Central memory CD4-positive, alpha-beta T cell (primary cell): Measurements from ENCODE around the gene KLK3.
"Not testable (repeated sequence)": the region's sequence is repeated elsewhere in the genome, so short reads cannot be mapped to it uniquely, and the experiment has no call there.

Source experiments
- DNase-seq: peaks from one replicate; pipeline ENCODE4 v3.0.0; 2022

Gene KLK3

DNA sequence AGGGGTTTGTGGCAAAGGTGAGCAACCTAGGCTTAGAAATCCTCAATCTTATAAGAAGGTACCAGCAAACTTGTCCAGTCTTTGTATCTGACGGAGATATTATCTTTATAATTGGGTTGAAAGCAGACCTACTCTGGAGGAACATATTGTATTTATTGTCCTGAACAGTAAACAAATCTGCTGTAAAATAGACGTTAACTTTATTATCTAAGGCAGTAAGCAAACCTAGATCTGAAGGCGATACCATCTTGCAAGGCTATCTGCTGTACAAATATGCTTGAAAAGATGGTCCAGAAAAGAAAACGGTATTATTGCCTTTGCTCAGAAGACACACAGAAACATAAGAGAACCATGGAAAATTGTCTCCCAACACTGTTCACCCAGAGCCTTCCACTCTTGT, 14.8 kb downstream of the KLK3 start:
- DNase-seq = no peak

DNA sequence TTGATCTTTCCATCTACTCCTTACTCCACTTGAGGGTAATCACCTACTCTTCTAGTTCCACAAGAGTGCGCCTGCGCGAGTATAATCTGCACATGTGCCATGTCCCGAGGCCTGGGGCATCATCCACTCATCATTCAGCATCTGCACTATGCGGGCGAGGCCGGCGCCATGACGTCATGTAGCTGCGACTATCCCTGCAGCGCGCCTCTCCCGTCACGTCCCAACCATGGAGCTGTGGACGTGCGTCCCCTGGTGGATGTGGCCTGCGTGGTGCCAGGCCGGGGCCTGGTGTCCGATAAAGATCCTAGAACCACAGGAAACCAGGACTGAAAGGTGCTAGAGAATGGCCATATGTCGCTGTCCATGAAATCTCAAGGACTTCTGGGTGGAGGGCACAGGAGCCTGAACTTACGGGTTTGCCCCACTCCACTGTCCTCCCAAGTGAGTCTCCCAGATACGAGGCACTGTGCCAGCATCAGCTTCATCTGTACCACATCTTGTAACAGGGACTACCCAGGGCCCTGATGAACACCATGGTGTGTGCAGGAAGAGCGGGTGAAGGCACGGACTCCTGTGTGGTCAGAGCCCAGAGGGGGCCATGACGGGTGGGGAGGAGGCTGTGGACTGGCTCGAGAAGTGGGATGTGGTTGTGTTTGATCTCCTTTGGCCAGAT, 15.8 kb downstream of the KLK3 start:
- no peak for DNase-seq

DNA sequence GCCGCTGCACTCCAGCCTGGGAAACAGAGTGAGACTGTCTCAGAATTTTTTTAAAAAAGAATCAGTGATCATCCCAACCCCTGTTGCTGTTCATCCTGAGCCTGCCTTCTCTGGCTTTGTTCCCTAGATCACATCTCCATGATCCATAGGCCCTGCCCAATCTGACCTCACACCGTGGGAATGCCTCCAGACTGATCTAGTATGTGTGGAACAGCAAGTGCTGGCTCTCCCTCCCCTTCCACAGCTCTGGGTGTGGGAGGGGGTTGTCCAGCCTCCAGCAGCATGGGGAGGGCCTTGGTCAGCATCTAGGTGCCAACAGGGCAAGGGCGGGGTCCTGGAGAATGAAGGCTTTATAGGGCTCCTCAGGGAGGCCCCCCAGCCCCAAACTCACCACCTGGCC, 18.3 kb downstream of the KLK3 start, which contains the start of gene KLK2:
KLK2 (plus strand) TSS at position 384 of the 400 bp plus-strand sequence. CDS start 35 bp downstream, outside the sequence.
- DNase-seq = no peak

DNA sequence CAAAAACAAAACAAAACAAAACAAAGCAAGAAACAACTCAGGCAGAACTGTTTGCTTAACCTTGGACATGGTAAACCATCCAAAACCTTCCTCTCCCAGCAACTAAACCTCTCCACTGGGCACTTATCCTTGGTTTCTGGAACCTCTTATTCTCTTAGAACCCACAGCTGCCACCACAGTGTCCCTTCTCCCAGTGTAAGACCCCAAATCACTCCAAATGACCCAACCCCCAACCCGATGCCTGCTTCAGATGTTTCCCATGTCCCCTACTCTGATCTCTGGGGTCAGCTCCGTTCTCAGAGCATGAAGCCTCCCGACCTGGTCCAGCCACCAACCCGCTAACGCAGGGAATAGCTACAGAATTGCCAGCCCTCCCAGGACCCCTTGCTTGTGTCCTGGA, 19.5 kb downstream of the KLK3 start:
- DNase-seq = no peak

DNA sequence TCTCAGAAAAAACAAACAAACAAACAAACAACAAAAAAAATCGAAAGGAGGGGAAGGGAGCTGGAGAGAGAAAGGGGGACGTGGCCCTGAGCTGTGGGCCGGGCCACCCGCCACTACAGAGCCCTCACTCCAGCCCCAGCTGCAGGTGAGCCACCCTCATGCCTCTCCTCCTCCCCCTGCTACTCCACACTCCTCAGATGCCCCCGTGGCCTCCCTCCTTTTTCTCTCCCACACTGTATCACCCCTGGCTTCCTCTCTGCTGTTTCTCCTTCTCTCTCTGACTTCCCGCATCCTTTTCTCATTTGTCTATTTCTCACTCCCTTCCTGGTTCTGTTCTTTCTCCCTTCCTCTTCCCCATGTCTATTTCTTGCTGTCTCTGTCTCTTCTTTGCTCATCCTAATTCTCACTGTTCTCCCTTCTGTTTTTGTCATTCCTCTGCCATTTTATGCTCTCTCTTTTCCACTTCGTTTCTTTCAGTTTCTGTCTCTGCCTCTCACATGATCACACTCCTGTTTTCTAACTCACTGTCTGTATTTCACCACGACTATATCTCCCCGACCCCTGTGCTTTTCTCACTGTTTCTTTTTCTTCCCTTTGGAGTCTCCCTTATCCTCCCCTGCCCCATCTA, 21.2 kb downstream of the KLK3 start:
- no peak for DNase-seq

DNA sequence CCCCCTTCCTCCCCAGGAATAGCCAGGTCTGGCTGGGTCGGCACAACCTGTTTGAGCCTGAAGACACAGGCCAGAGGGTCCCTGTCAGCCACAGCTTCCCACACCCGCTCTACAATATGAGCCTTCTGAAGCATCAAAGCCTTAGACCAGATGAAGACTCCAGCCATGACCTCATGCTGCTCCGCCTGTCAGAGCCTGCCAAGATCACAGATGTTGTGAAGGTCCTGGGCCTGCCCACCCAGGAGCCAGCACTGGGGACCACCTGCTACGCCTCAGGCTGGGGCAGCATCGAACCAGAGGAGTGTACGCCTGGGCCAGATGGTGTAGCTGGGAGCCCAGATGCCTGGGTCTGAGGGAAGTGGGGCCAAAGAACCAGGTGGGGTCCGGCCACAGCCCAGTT, 21.7 kb downstream of the KLK3 start:
- DNase-seq = no peak

DNA sequence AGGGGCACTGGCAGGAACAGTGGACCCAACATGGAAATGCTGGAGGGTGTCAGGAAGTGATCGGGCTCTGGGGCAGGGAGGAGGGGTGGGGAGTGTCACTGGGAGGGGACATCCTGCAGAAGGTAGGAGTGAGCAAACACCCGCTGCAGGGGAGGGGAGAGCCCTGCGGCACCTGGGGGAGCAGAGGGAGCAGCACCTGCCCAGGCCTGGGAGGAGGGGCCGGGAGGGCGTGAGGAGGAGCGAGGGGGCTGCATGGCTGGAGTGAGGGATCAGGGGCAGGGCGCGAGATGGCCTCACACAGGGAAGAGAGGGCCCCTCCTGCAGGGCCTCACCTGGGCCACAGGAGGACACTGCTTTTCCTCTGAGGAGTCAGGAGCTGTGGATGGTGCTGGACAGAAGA, 22.6 kb downstream of the KLK3 start:
- no peak for DNase-seq

DNA sequence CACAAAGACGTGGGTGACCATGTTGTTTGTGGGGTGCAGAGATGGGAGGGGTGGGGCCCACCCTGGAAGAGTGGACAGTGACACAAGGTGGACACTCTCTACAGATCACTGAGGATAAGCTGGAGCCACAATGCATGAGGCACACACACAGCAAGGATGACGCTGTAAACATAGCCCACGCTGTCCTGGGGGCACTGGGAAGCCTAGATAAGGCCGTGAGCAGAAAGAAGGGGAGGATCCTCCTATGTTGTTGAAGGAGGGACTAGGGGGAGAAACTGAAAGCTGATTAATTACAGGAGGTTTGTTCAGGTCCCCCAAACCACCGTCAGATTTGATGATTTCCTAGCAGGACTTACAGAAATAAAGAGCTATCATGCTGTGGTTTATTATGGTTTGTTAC, 24.1 kb downstream of the KLK3 start:
- DNase-seq = no peak

DNA sequence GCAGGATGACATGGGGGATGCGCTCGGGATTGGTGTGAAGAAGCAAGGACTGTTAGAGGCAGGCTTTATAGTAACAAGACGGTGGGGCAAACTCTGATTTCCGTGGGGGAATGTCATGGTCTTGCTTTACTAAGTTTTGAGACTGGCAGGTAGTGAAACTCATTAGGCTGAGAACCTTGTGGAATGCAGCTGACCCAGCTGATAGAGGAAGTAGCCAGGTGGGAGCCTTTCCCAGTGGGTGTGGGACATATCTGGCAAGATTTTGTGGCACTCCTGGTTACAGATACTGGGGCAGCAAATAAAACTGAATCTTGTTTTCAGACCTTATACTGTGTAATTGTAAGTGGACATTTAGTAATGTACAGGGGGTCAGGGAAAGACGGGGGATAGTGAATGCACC, 25.5 kb downstream of the KLK3 start:
- DNase-seq = no peak

DNA sequence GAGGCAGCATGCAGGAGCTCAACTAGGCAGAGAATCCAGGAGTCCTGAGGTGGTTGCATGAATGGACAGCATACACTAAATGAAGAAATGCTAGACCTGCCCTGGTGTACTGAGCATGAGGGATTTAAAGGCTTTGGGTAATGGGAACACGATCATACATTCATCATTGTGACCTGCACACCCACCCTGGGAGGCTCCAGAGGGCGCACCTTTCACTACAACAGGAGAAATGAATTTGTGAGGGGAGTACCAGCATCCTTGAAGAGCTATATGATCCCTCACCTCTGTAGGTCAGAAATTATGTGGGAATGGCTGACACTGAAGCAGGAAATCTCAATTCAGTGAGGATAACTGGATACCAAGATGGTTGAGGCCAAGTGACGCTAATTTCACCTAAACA, 27.5 kb downstream of the KLK3 start:
- no peak for DNase-seq

DNA sequence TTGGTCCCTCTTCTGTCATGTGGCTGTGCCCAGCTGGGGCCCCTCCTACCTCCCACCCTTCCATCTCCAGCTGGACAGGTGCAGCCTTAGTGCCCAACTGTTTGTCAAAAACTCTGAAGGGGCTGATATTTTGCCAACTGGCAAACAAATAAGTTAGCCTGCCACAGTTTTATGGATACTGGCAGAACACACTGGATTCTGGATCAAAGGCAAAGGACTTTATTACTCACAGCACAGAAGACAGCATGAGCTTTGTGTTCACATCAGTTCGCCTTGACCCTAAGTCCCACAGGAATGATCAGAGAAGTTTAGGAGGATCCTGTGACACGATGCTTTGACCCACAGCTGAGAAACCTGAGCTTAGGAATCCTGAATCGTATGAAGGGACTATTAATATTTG, 34.9 kb downstream of the KLK3 start:
- DNase-seq = no peak

DNA sequence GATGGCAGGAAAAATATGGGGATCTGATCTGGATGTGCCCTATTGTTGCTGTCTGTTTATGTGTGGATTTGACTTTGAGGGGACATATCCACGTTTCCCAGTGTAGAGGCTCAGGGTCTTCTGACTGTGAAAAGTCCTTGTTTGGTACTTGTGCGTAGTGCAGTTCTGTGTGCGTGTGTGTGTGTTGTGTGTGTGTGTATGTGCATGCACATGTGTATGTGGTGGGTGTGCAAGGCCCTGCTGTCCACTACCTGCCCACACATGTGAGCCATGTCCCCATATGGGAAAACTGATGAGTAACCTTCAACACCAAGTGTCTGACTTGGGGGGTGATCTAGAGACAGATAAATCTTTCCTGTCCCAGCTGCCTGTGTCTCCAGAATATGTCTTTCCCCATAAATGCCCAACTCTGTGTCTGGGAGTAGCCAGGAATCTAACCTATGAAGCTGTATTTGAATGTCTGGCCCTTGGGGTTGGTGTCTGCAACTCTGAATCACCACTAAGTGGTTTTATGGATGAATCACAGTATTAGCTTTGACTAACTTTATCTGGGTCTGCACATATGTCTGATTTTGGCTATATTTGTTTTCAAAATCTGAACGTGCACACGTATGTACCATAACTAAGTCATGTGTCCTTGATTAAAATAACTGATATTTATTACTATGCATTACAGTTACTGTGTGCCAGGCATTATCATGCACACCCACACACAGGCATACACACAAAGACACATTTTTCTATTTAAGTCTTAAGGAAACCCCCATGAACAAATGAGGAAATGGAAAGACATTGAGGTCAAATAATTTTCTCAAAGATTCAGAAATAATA, 35.9 kb downstream of the KLK3 start:
- DNase-seq = no peak

DNA sequence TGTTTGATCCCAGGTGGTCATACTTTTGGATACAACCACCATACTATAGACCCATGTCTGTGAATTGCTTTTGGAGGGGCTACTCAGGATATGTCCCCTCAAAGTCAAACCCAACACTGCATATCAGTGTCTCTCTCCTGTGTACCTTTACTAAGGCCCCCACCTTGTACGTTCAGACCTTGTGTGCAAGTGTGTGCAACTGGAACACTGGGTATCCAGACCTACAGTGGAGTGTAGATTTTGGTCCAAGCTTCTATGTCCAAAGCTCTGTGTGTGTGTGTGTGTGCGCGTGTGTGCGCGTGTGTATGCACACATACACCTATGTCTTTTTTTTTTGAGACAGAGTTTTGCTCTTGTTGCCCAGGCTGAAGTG, 36.5 kb downstream of the KLK3 start:
- DNase-seq = no peak

DNA sequence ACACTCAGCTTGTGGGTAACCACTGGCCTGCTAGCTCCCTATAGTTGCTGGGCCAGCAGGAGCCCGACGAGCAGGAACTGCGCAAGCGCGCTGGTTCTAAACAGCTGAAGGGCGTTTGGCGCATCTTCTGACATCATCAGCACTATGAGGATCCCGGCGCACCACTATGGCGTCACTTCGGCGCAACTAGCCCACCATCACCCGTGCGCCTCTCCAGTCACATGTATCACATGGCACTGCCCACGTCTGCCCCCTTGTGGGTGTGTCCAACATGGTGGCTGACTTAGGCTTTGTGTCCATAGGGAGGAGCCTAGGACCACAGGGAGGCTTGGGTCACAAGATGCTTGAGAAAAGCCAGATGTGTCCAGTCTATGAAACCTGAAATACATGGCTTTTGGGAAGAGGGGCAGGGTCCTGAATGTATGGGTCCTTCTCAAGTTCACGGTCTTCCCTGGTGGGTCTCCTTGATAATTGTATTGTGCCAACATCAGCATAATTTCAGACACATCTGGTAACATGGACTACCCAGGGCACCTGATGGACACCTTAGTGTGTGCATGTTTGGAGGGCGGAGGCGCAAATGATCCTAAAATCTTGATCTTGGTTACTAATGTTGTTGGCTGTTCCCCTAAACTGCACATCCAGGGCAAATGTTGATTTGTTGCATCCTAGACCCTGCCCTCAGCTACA, 38.5 kb downstream of the KLK3 start:
- no peak for DNase-seq

DNA sequence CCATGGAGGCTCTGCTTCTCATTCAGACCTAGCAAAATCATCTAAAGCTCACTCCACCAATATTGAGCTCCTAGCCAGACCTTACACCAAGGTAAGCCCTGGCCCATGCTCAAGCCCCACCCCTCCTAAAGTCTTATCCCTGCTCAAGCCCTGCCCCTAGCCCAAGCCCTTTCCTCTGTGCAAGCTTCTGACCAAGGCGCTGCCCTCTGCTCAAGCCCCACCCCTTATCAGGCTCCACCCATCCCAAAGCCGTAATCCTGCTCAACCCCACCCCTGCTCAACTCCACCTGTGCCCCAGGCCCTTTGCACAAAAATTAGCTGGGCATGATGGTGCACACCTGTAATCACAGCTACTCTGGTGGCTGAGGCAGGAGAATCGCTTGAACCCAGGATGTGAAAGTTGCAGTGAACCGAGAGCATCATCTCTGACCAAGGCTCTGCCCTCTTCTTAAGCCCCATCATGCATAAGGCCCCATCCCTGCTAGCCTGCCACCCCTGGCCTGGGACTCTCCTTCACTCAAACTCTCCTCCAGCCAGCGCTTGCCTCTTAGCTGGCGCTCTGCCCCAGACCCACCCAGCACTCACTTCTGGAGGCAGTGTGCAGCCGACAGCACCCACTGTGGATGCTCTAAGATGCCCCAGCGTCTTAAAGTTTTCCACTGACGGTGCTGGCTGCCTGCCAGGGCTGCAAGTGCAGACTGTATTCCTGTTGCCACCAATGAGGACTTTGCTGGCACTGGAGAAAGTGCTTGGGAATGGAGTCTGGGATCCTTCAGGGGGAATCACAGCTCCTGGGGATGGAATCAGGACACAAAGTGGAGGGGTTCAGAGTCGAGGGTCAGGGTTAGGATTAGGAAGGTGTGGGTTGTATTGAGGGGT, 40.0 kb downstream of the KLK3 start:
- no peak for DNase-seq

DNA sequence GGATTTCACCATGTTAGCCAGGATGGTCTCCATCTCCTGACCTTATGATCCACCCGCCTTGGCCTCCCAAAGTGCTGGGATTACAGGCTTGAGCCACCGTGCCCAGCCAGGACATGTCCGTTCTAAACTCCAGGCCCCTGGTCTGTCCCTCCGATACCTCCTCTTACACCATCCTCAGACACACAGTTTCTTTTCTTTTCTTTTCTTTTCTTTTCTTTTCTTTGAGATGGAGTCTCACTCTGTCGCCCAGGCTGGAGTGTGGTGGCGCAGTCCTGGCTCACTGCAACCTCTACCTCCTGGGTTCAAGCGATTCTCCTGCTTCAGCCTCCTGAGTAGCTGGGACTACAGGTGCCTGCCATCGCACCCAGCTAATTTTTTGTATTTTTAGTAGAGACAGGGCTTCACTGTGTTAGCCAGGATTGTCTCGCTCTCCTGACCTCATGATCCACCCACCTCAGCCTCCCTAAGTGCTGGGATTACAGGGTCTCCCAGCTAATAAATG, 41.4 kb downstream of the KLK3 start:
- not testable (repeated sequence) for DNase-seq

DNA sequence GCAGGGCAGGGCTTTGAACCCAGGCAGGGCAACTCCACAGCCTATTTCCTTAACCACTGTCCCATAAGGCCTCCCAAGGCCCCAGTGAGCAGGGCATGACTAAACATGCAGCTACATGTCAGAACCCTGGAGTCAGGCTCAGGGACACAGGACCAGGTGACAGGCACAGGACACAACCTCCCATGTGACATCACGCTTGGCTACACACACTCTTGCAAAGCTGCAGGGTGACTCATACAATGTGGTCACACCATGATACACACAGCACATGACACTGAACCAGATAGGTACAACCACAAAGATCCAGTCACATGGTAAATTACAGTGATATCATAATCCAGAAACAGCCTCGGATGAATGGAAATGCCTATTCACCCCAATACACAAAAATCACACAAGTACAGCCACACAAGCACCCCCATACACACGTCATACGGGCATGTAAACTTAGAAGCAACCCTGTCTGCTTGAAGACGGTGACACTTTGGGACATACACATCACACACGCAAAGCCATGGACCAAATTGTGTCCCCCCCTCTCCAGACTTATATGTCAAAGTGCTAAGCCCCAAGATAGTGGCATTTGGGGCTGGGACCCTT, 42.0 kb downstream of the KLK3 start:
- no peak for DNase-seq

DNA sequence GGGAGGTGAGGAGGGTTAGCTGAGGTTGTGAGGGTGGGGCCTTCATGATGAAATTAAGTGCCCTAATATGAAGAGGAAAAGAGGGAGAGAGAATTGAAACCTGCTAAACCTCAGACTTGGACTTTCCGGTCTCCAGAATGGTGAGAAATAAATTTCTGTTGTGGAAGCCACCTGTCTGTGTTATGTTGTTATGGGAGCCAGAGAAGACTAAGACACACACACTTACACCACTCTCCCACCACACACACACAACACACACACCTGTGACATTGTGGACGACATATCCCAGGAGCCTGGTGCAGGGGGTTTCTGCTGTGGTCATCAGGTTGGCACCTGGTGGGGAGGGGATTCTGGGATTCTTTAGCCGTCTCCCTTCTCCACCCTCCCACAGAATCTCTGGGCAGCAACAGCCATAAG, 42.5 kb downstream of the KLK3 start:
- DNase-seq = no peak

DNA sequence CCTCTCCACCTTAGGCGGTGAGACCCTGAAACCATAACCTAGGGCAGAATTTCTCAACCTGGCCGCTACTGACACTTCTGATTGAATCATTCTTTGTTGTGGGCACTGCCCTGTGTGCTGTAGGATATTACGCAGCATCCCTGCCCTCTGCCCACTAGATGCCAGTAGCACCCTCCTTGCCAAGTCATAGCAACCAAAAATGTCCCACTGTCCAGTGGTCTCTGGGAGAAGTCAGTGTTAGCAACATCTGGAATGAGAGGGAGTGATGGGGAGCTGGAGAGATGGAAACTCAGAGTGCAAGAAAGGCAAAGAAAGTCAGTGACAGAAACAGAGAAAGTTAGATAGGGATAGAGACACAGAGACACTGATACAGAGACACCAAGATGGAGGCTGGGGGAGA, 42.9 kb downstream of the KLK3 start:
- DNase-seq = no peak

DNA sequence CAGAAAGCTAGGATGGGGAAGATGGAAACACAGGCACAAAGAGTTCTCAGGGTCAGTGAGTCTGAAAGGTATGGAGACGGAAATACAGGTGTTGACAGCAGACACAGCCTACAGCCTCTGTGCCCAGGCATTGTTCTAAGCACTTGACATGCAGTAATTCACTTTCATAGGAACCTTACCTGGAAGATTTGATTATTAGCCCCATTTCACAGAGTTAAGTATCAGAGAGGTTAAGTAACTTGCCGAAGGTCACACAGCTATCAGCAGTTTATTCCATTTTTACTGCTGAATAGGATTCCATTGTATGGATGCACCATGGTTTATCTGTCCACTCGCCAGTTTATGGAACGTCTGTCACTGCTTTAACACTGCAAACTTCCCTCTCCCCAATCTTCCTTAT, 43.3 kb downstream of the KLK3 start:
- no peak for DNase-seq

DNA sequence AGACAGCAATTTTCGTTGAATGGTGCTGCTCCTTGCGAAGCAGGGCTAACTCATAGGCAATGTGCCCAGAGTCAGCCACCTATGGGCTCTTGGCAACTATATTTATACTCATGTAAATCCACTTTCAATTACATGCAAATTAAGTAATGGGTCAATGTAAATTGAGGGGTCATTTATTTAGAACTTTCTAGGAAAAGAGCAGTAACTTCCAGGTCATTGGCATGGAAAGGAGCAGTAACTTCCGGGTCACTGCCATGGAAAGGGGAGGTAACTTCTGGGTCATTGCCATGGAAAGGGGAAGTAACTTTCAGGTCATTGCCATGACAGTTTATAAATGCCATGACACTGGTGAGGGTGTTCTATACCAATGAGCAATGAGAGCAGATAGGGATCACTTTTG, 44.9 kb downstream of the KLK3 start:
- no peak for DNase-seq

DNA sequence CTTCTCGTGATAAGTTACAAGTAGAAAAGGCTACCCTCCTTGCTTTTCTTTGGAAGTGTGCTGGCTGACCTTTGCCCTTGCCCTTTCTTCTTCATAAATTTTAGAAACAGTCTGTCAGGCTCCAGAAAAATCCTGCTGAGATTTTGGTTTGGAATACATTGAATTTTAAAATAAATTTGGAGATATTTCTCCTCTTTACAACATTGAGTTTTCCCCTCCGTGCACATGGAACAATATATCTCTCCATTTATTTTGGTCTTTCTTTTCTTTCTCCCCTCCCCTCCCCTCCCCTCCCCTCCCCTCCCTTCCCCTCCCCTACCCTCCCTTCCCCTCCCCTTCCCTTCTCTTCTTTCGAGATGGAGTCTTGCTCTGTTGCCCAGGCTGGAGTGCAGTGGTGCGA, 47.9 kb downstream of the KLK3 start:
- DNase-seq = no peak
